ENCODE results near the gene RUNDC1.
"Not testable (repeated sequence)": the region's sequence is repeated elsewhere in the genome, so short reads cannot be mapped to it uniquely, and the experiment has no call there.

RUNDC1 gene

DNA sequence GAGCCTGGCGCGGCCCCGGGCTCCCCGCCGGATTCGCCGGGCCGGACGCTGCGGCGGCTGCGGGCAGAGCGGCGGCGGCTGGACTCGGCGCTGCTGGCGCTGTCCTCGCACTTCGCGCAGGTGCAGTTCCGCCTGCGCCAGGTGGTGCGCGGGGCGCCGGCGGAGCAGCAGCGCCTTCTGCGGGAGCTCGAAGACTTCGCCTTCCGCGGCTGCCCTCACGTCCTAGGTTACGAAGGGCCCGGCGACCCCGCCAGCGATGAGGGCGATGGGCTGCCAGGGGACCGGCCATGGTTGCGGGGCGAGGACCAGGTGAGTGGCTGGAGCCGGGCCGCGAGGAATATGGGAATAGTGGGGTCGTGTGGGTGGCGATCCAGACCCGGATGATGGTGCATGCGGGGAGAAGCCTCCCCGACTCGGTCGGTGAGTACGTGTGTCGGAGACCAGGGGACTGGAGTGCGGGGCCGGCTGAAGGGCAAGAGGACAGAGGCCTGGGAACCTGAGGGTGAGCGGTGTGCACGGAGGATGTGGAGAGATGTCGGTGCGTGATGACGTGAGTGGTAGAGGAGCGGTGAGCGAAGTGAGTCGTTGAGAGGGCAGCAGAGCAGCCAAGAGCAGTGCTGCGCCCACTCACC lies 517 bp downstream of the RUNDC1 start:
- ATAC-seq (peak; percentile 95), DNase-seq (ENCODE audit: low spot score in 2 of 2) (peak; percentile 31 to 76)
- Mint-ChIP-seq H3K27ac (peak overlapping the region; percentile 97), H3K4me3 (peak overlapping the region; percentile 95), H3K4me1 (peaks cover 29% of the 10 kb centered on the region), H3K36me3 (peaks cover 59% of the 10 kb centered on the region), H3K9me3 (no peaks in the 10 kb centered on the region)

GRCh38 chr17:42982266-42982665 lies 1.9 kb downstream of the RUNDC1 start:
- DNase-seq (ENCODE audit: low spot score in 2 of 2) (no peak), ATAC-seq (no peak)
- Mint-ChIP-seq H3K4me1 (peaks cover 29% of the 10 kb centered on the region), H3K27ac (peak overlapping the region; percentile 97), H3K9me3 (no peaks in the 10 kb centered on the region), H3K36me3 (peaks cover 73% of the 10 kb centered on the region), H3K4me3 (peak overlapping the region; percentile 95)

DNA sequence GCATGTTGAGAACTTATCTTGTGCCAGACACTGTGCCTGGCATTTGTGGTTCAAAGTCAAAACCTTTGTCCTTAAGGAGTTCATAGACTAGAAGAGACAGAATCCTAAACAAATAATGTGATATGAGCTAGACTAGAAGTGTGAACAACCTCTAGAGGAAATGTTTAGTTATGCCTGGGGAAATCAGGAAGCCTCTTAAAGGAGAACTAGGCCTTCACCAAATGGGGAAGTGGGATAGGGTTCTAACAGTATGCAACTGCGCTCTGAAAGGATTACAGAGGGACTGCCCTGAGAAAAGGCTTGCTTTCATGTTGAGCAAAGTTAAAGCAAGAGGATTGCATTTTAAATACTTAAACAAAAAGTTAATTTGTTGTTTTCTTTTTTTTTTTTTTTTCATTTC lies 4.9 kb downstream of the RUNDC1 start:
- Mint-ChIP-seq H3K9me3 (no peaks in the 10 kb centered on the region), H3K27ac (peak overlapping the region; percentile 35), H3K4me3 (no peak overlapping the region), H3K36me3 (peaks cover 99% of the 10 kb centered on the region), H3K4me1 (peaks cover 14% of the 10 kb centered on the region)
- ATAC-seq = no peak
- no peak for DNase-seq (ENCODE audit: low spot score in 2 of 2)

DNA sequence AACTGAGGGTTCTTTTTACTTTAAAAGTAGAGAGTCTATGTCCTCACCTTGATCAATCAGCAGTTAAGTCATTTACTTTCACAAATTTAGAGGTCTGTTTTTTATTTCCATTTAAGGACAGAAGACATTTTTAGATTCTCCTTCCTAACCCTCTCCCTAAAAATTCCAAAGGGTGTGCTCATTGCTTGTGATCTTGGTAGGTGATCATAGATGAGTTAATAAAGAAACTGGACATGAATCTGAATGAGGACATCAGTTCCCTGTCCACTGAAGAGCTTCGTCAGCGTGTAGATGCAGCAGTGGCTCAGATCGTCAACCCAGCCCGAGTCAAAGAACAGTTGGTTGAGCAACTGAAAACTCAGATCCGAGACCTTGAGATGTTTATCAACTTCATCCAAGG lies 8.8 kb downstream of the RUNDC1 start:
- no peak for ATAC-seq
- Mint-ChIP-seq H3K4me1 (no peaks in the 10 kb centered on the region), H3K4me3 (no peak overlapping the region), H3K36me3 (peaks cover 97% of the 10 kb centered on the region), H3K9me3 (no peaks in the 10 kb centered on the region), H3K27ac (no peak overlapping the region)
- DNase-seq (ENCODE audit: low spot score in 2 of 2) = no peak

- Mint-ChIP-seq H3K4me1 (no peaks in the 10 kb centered on the region), H3K36me3 (peaks cover 92% of the 10 kb centered on the region), H3K27ac (peak overlapping the region; percentile 74), H3K4me3 (no peak overlapping the region), H3K9me3 (no peaks in the 10 kb centered on the region)
- DNase-seq (ENCODE audit: low spot score in 2 of 2) (no peak), ATAC-seq (no peak)
Observed at GRCh38 chr17:42989726-42990652, 9.6 kb downstream of the RUNDC1 start.

GRCh38 chr17:42991471-42991870 lies 11.1 kb downstream of the RUNDC1 start:
- H3K36me3 Mint-ChIP-seq = peaks cover 77% of the 10 kb centered on the region

GRCh38 chr17:42992872-42993271 lies 12.5 kb downstream of the RUNDC1 start:
- peaks cover 66% of the 10 kb centered on the region for H3K36me3 Mint-ChIP-seq
- ATAC-seq = no peak

More at GRCh38 chr17:42991471-42991870, 11.1 kb downstream of the RUNDC1 start:
- H3K4me3 Mint-ChIP-seq = no peak overlapping the region
- H3K9me3 Mint-ChIP-seq = no peaks in the 10 kb centered on the region
- no peak for ATAC-seq
- DNase-seq (ENCODE audit: low spot score in 2 of 2) = no peak
- peak overlapping the region; percentile 23 for H3K27ac Mint-ChIP-seq
- H3K4me1 Mint-ChIP-seq = no peaks in the 10 kb centered on the region

DNA sequence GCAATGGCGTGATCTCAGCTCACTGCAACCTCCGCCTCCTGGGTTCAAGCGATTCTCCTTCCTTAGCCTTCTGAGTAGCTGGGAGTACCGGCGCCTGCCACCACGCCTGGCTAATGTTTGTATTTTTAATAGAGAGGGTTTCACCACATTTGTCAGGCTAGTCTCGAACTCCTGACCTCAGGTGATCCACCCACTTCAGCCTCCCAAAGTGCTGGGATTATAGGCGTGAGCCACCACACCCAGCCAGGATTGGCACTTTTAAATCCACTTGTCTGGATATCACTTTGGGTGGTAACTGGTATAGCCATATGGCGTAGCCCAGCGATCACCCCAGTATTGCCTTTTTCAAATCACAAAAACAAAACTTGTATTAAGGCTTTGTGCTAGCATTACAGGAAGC lies 13.5 kb downstream of the RUNDC1 start:
- Mint-ChIP-seq H3K27ac (peak overlapping the region; percentile 53), H3K36me3 (peaks cover 66% of the 10 kb centered on the region), H3K4me1 (peaks cover 13% of the 10 kb centered on the region)
- not testable (repeated sequence) for H3K9me3 Mint-ChIP-seq; H3K4me3 Mint-ChIP-seq; DNase-seq (ENCODE audit: low spot score in 2 of 2); ATAC-seq

More at GRCh38 chr17:42992872-42993271, 12.5 kb downstream of the RUNDC1 start:
- H3K4me3 Mint-ChIP-seq = no peak overlapping the region
- no peaks in the 10 kb centered on the region for H3K9me3 Mint-ChIP-seq
- H3K27ac Mint-ChIP-seq = peak overlapping the region; percentile 14
- H3K4me1 Mint-ChIP-seq = peaks cover 4% of the 10 kb centered on the region
- DNase-seq (ENCODE audit: low spot score in 2 of 2) = no peak

DNA sequence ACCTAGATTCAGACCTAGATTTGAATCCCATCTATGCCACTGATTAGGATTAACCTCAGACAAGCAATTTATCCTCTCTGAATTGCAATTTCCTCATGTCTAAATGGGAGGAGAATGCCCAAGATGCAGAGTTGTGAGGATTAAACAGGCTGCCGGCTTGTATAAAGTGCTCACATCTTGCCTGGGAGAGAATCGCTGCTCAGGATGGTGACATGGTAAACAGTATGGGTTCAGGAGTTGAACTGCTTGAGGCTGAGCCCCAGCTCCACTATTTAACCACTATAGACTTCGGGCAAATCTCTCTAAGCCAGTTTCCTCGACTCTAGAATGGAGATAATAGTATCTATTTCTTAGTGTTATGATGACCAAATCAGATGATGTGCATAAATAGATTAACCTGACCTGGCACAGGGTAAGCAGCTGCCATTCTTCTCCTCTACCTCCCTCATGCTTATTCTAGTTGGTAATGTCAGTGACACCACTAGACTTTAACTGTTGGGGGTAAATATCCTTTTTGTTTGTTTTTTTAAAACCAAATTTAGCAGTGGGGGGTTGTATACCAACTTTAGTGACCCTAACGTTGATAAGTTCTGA lies 17.1 kb downstream of the RUNDC1 start:
- DNase-seq (ENCODE audit: low spot score in 2 of 2) = no peak
- Mint-ChIP-seq H3K36me3 (peaks cover 66% of the 10 kb centered on the region), H3K27ac (peak overlapping the region; percentile 99), H3K4me3 (peak overlapping the region; percentile 94), H3K4me1 (peaks cover 26% of the 10 kb centered on the region), H3K9me3 (no peaks in the 10 kb centered on the region)
- no peak for ATAC-seq

DNA sequence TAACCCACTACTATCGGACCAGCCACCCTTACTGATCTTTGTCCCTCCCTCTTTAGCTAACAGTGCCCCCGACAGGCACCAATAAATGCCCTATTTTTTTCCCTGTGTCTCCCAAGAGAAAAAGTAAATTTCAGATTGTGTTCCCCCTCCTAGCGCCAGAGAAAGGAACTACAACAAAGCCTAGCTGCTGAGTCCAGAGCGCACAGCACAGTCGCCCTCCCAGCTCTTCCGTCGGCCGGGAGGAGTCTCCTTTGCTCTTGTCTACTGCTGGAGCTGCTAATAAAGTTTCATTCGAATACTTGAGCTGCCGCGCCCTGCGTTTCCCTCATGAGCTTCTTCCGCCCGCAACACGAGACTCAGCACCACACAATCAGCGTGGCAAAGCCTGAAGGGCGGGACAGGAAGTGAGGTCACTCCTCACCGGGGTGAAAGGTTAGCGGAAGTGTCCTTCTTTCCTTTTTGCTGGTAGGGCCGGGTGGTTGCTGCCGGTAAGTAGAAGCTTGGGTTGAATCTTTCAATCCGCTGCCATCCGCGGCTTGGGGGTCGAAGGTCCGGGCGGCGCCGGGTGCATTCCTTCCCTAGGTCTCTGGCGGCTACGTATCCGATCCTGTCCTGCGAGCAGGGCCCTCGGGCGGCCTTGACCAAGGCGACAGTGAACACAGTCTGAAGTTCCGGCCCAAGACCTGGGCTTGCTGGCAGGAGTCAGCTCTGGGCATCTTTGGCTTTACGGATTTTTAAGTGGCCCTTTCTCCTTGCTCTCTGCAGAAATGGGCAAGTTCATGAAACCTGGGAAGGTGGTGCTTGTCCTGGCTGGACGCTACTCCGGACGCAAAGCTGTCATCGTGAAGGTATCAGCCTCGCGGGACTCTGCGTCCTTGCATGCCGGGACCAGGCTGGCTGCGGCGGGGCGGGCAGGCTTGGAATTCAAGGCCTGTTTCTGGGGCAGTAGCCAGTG lies 17.9 kb downstream of the RUNDC1 start, which contains the start of gene RPL27:
TSS of gene RPL27 (plus strand) at position 436 of the 955 bp plus-strand sequence. CDS start at position 768, 332 bp downstream.
- Mint-ChIP-seq H3K27ac (peak within 1 kb of the TSS; percentile 99), H3K4me1 (peaks cover 26% of the 10 kb centered on the region), H3K36me3 (peaks cover 68% of the 10 kb centered on the region), H3K9me3 (no peaks in the 10 kb centered on the region), H3K4me3 (peak within 1 kb of the TSS; percentile 94)
- peak; percentile 78 to 96 for DNase-seq (ENCODE audit: low spot score in 2 of 2)
- peak; percentile 98 for ATAC-seq

GRCh38 chr17:42999003-42999525 lies 18.7 kb downstream of the RUNDC1 start:
- H3K4me1 Mint-ChIP-seq = peaks cover 26% of the 10 kb centered on the region
- no peak for DNase-seq (ENCODE audit: low spot score in 2 of 2)
- H3K36me3 Mint-ChIP-seq = peaks cover 69% of the 10 kb centered on the region
- no peaks in the 10 kb centered on the region for H3K9me3 Mint-ChIP-seq
- no peak for ATAC-seq
- H3K4me3 Mint-ChIP-seq = peak overlapping the region; percentile 94
- peak overlapping the region; percentile 99 for H3K27ac Mint-ChIP-seq

- Mint-ChIP-seq H3K4me3 (peak overlapping the region; percentile 94), H3K27ac (peak overlapping the region; percentile 99), H3K36me3 (peaks cover 81% of the 10 kb centered on the region), H3K4me1 (peaks cover 26% of the 10 kb centered on the region)
- not testable (repeated sequence) for DNase-seq (ENCODE audit: low spot score in 2 of 2); H3K9me3 Mint-ChIP-seq; ATAC-seq
Observed at GRCh38 chr17:43000894-43001293, 20.5 kb downstream of the RUNDC1 start.

GRCh38 chr17:43003542-43004172 lies 23.3 kb downstream of the RUNDC1 start:
- H3K9me3 Mint-ChIP-seq = no peaks in the 10 kb centered on the region
- peaks cover 23% of the 10 kb centered on the region for H3K4me1 Mint-ChIP-seq
- ATAC-seq = no peak
- peaks cover 78% of the 10 kb centered on the region for H3K36me3 Mint-ChIP-seq
- H3K4me3 Mint-ChIP-seq = no peak overlapping the region
- peak overlapping the region; percentile 32 for H3K27ac Mint-ChIP-seq
- peak in 1 of 2 donors; percentile 46 for DNase-seq (ENCODE audit: low spot score in 2 of 2)

Data from stimulated activated effector memory CD8-positive, alpha-beta T cell treated with anti-CD3 and anti-CD28 coated beads, Interleukin-12 subunit alpha, Interleukin-12 subunit beta, amount 100 ng/mL, for 72 hours (primary cell).